Activated T-cell treated with anti-CD3 and anti-CD28 coated beads, Interleukin-2, amount 50 U/mL, for 4 hours (primary cell): ENCODE data around the gene OGFR. TPM values are rescaled to one million over a fixed set of nuclear protein-coding genes. Genes with fewer than 3 reads are reported as not detected.

Experiments
- ATAC-seq, 2 donors: fragments of 200-7000 bp; cut with Tn5 transposase; one replicate each; pipeline ENCODE4 v1.10.0; 2021
- DNase-seq: peaks from one replicate; pipeline ENCODE4 v3.0.0-alpha.2; 2020
- H3K27me3 Mint-ChIP-seq: one replicate; pipeline ENCODE4 v1.8.0; 2021; ENCODE audit warnings: low read depth, mixed read lengths
- H3K36me3 Mint-ChIP-seq: one replicate; pipeline ENCODE4 v1.8.0; 2022; ENCODE audit warnings: mixed read lengths; ENCODE audit not compliant: insufficient read depth
- H3K4me1 Mint-ChIP-seq: one replicate; pipeline ENCODE4 v1.8.0; 2021; ENCODE audit warnings: low read depth, mixed read lengths
- H3K4me3 Mint-ChIP-seq: one replicate; pipeline ENCODE4 v1.8.0; 2021; ENCODE audit warnings: mild to moderate bottlenecking, moderate library complexity, mixed read lengths
- H3K9me3 Mint-ChIP-seq: one replicate; pipeline ENCODE4 v1.8.0; 2021; ENCODE audit warnings: mixed read lengths
- total RNA-seq, 3 donors: library from RNA; stranded (reverse); gene quantifications; one replicate each; pipeline ENCODE4 v1.2.1, GENCODE V29; 2021

OGFR gene
- 10 to 100 TPM; 45.8 to 57.9 (median 53.9) TPM for total RNA-seq

DNA sequence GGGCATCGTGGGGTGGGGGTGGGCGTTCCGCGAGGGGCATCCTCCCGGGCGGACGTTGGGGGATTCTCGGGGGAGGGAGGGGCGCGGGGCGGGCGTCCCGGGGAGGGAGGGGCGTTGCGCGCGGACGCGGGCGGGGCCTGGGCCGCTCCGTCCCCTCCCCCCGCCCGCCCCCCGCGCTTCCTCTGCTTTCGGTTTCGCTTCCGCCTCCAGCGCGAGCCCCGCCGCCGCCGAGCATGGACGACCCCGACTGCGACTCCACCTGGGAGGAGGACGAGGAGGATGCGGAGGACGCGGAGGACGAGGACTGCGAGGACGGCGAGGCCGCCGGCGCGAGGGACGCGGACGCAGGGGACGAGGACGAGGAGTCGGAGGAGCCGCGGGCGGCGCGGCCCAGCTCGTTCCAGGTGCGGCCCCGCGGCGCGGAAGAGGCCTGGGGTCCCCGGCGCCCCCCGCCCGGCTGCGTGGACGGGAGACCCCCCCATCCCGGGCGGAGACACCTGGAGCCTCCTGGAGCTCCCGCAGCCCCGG, at the start of gene OGFR:
Gene OGFR (plus strand): TSS at position 209 of the 528 bp plus-strand sequence. CDS start 25 bp downstream, at position 234.
- Mint-ChIP-seq H3K4me3 (peak within 1 kb of the TSS; percentile 88), H3K27me3 (no peaks in the 10 kb centered on the region), H3K4me1 (peaks cover 28% of the 10 kb centered on the region), H3K9me3 (no peaks in the 10 kb centered on the region), H3K36me3 (peaks cover 21% of the 10 kb centered on the region)
- DNase-seq = peak; percentile 74
- ATAC-seq = peak; percentile 68

DNA sequence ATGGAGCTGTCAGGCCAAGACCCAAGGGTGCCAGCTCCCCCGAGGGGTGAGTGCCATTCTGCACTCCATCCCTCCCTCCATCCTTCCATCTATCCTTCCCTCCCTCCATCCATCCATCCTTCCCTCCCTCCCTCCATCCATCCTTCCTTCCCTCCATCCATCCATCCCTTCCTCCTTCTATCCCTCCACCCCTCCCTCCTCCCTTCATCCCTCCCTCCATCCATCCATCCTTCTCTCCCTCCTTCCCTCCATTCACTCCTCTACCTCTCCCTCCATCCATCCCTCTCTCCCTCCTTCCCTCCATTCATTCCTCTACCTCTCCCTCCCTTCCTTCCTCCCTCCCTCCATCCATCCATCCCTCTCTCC, 49.7 kb upstream of the OGFR start:
- Mint-ChIP-seq H3K36me3 (no peaks in the 10 kb centered on the region), H3K27me3 (peaks cover 12% of the 10 kb centered on the region), H3K4me1 (no peaks in the 10 kb centered on the region), H3K4me3 (no peak overlapping the region), H3K9me3 (no peaks in the 10 kb centered on the region)
- DNase-seq (no peak), ATAC-seq (no peak)

GRCh38 chr20:62755817-62756724, 48.6 kb upstream of the OGFR start:
- Mint-ChIP-seq H3K4me3 (no peak overlapping the region), H3K9me3 (no peaks in the 10 kb centered on the region), H3K4me1 (no peaks in the 10 kb centered on the region), H3K27me3 (peaks cover 12% of the 10 kb centered on the region), H3K36me3 (no peaks in the 10 kb centered on the region)
- no peak for DNase-seq
- no peak for ATAC-seq

- H3K36me3 Mint-ChIP-seq = no peaks in the 10 kb centered on the region
- no peak for ATAC-seq
These were observed 46.3 kb upstream of the OGFR start for GRCh38 chr20:62758226-62758912.

GRCh38 chr20:62759981-62760431, 44.6 kb upstream of the OGFR start:
- H3K4me1 Mint-ChIP-seq = no peaks in the 10 kb centered on the region
- ATAC-seq = no peak
- peaks cover 11% of the 10 kb centered on the region for H3K27me3 Mint-ChIP-seq

More at GRCh38 chr20:62758226-62758912, 46.3 kb upstream of the OGFR start:
- DNase-seq = no peak
- Mint-ChIP-seq H3K9me3 (no peaks in the 10 kb centered on the region), H3K4me3 (no peak overlapping the region), H3K4me1 (no peaks in the 10 kb centered on the region), H3K27me3 (peaks cover 12% of the 10 kb centered on the region)

DNA sequence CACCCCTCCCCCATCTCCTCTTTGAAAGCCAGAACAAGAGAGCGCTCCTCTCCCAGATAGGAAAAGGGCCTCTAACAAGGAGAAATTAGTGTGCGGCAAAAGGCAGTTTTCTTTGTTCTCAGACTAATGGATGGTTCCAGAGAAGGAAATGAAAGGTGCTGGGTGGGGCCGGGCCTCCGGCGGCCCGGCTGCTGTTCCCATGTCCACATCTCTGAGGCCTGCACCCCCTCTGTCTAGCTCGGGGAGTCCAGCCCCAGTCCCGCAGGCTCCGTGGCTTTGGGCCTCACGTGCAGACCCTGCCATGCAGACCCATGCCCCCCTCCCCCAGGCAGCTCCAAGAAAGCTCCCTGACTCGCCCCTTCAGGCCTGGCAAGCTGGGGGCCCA, 44.2 kb upstream of the OGFR start:
- H3K27me3 Mint-ChIP-seq = peaks cover 11% of the 10 kb centered on the region
- ATAC-seq = no peak
- DNase-seq = no peak
- H3K4me1 Mint-ChIP-seq = no peaks in the 10 kb centered on the region
- no peak overlapping the region for H3K4me3 Mint-ChIP-seq
- H3K9me3 Mint-ChIP-seq = no peaks in the 10 kb centered on the region
- H3K36me3 Mint-ChIP-seq = no peaks in the 10 kb centered on the region

More at GRCh38 chr20:62759981-62760431, 44.6 kb upstream of the OGFR start:
- Mint-ChIP-seq H3K9me3 (no peaks in the 10 kb centered on the region), H3K36me3 (no peaks in the 10 kb centered on the region), H3K4me3 (no peak overlapping the region)
- no peak for DNase-seq

GRCh38 chr20:62760856-62761758, 43.5 kb upstream of the OGFR start:
- no peaks in the 10 kb centered on the region for H3K36me3 Mint-ChIP-seq
- no peak overlapping the region for H3K4me3 Mint-ChIP-seq
- H3K4me1 Mint-ChIP-seq = no peaks in the 10 kb centered on the region
- H3K27me3 Mint-ChIP-seq = peaks cover 11% of the 10 kb centered on the region
- ATAC-seq = no peak
- no peak for DNase-seq
- H3K9me3 Mint-ChIP-seq = no peaks in the 10 kb centered on the region

DNA sequence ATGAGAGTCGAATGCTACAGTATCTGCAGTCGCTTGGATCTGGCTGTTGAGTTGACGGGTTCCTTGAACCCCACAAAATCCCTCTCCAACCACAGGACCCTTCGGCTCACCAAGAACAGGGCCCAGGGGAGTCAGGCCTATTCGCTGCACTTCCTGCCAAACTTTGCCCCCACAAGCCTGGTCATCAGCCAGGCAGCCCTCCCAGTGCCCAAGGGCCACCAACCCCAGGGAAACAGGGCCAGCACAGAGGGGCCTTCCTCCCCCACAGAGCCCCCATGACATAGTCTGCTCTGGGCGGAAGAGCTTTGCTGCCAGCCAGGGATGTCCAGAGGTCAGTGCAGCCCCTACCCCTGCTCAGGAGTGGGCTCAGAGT, 42.9 kb upstream of the OGFR start:
- no peak for ATAC-seq
- Mint-ChIP-seq H3K9me3 (no peaks in the 10 kb centered on the region), H3K4me1 (no peaks in the 10 kb centered on the region), H3K27me3 (peaks cover 9% of the 10 kb centered on the region), H3K4me3 (no peak overlapping the region), H3K36me3 (no peaks in the 10 kb centered on the region)
- DNase-seq = no peak

DNA sequence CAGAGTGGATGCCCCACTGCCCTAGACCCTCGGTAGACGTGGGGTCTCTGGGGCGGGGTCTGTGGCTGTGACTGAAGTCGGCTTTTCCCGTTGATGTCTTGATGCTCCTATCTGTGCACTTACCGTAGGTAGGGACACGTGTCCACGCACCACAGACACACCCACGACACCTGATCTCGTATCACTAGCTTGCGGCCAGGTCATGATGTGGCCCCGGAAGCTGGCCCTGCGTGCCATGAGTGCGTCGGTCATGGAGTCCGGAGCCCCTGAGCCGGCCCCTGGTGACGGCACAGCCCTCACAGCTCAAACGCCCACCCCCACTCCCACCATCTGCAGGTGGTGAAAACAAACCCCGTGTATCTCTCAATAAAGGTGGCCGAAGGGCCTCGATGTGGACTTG, 42.3 kb upstream of the OGFR start:
- Mint-ChIP-seq H3K36me3 (no peaks in the 10 kb centered on the region), H3K4me3 (no peak overlapping the region), H3K27me3 (peaks cover 5% of the 10 kb centered on the region), H3K9me3 (no peaks in the 10 kb centered on the region), H3K4me1 (peaks cover 1% of the 10 kb centered on the region)
- no peak for ATAC-seq
- DNase-seq = no peak

- Mint-ChIP-seq H3K27me3 (peaks cover 5% of the 10 kb centered on the region), H3K4me3 (no peak overlapping the region), H3K36me3 (no peaks in the 10 kb centered on the region), H3K9me3 (no peaks in the 10 kb centered on the region), H3K4me1 (peaks cover 1% of the 10 kb centered on the region)
- no peak for ATAC-seq
- no peak for DNase-seq
These were observed 41.8 kb upstream of the OGFR start for GRCh38 chr20:62762801-62763368.

GRCh38 chr20:62763404-62763803, 41.2 kb upstream of the OGFR start:
- Mint-ChIP-seq H3K9me3 (no peaks in the 10 kb centered on the region), H3K4me3 (no peak overlapping the region), H3K4me1 (peaks cover 1% of the 10 kb centered on the region), H3K36me3 (no peaks in the 10 kb centered on the region), H3K27me3 (peaks cover 2% of the 10 kb centered on the region)
- DNase-seq (no peak), ATAC-seq (no peak)

GRCh38 chr20:62764156-62764935, 40.3 kb upstream of the OGFR start:
- no peak for DNase-seq
- H3K4me3 Mint-ChIP-seq = no peak overlapping the region
- ATAC-seq = no peak
- H3K4me1 Mint-ChIP-seq = peaks cover 5% of the 10 kb centered on the region
- H3K36me3 Mint-ChIP-seq = no peaks in the 10 kb centered on the region
- H3K27me3 Mint-ChIP-seq = no peaks in the 10 kb centered on the region
- no peaks in the 10 kb centered on the region for H3K9me3 Mint-ChIP-seq

DNA sequence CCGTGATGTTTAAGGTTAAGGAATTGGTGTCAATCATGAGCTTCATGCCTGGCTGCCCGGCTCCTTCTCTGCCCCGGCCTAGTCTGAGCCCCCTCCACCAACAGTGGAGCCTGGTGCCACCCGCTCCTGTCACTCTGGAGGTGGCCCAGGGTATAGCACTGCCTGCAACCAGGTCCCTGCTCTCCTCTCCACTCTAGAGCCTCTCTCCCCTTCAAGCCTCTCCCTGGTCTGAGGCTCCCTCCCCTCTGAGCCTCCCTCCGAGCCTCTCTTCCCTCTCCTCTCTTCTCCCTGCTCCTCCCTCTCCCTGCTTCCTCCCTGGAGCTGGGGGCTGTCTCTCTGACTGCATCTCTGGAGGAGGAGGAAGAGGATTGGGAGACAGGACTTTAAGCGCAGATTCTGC, 39.6 kb upstream of the OGFR start:
- no peaks in the 10 kb centered on the region for H3K36me3 Mint-ChIP-seq
- ATAC-seq (no peak), DNase-seq (no peak)
- H3K27me3 Mint-ChIP-seq = no peaks in the 10 kb centered on the region
- H3K9me3 Mint-ChIP-seq = no peaks in the 10 kb centered on the region
- peaks cover 5% of the 10 kb centered on the region for H3K4me1 Mint-ChIP-seq
- H3K4me3 Mint-ChIP-seq = no peak overlapping the region
